ES-I3 (cell line): Measurements from ENCODE around the gene ANO2.

Experiments
- H3K36me3 ChIP-seq: 2 replicates; pipeline ENCODE4 v1.6.1; 2013; ENCODE audit warnings: mild to moderate bottlenecking, low read length, control low read depth, moderate library complexity; ENCODE audit not compliant: insufficient read depth
- H3K4me1 ChIP-seq: 2 replicates; pipeline ENCODE4 v1.6.1; 2013; ENCODE audit warnings: mild to moderate bottlenecking, control low read depth, low read length; ENCODE audit not compliant: insufficient read depth
- H3K9ac ChIP-seq: 2 replicates; pipeline ENCODE4 v1.6.1; 2013; ENCODE audit warnings: low read depth, mild to moderate bottlenecking, low read length, moderate library complexity
- H3K9me3 ChIP-seq: 2 replicates; pipeline ENCODE4 v1.6.1; 2013; ENCODE audit warnings: mild to moderate bottlenecking, low read length, moderate library complexity; ENCODE audit not compliant: control insufficient read depth, insufficient read depth

Gene ANO2

DNA sequence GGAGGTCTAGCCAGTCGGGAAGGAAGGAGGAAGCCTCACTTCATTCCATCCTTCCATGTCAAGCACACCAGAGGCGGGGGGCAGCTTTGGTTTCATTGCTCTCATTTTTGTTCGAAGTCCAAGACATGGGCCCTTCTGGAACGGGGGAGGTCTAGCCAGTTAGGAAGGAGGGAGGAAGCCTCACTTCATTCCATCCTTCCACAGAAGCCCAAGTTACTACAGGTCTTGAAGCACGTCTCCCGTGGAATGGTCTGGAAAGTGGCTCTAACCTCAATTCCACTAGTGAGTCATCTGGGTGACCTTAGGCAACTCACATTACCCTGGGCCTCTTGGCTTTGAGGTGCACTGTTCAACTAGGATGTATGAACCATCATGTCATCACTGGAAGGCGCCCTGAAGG is 356.9 kb downstream of the ANO2 start:
- no peaks in the 10 kb centered on the region for H3K9me3 ChIP-seq

DNA sequence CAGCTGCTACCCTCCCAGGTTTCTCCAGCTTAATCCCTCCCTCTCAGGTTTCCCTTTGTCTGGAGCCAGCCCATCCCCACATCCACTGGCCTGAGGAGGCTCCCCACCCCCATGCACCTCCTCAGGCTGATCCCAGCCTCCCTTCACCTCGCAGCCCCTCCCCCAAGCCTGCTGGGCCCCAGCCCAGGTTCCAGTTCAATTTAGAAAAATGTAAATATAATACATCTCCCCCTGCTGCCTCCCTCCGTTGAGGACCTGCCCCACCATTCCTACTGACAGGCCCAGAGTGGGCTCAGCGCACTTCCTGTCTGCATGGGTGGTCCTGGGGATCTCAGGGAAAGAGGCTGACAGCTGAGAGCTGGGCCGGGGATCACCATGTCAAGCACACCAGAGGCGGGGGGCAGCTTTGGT is 357.3 kb downstream of the ANO2 start:
- peaks cover 30% of the 10 kb centered on the region for H3K4me1 ChIP-seq
- no peaks in the 10 kb centered on the region for H3K36me3 ChIP-seq
- H3K9me3 ChIP-seq = no peaks in the 10 kb centered on the region
- no peak overlapping the region; the same call in 1 of the 2 replicates for H3K9ac ChIP-seq

More for the DNA sequence above, 356.9 kb downstream of the ANO2 start:
- H3K4me1 ChIP-seq = peaks cover 30% of the 10 kb centered on the region
- H3K36me3 ChIP-seq = no peaks in the 10 kb centered on the region
- no peak overlapping the region for H3K9ac ChIP-seq

DNA sequence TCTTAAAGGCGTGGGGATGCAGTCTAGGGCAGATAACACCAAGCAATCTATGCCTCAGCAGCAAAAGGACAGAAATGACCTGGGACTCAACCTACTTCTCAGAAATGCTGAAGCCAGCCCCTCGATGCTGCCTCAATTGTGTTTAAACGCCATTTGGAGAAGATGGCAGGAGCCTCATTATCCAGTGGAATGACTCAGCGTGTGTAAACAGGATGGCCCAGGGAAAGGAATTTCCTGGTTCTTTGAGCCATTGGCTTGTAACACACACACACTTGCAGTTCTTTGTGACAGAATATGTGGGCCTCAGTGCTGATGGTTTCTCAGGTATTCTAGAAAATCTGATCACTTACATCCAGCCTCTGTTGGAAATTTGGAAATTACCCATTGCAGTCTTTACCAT is 358.9 kb downstream of the ANO2 start:
- no peaks in the 10 kb centered on the region for H3K9me3 ChIP-seq
- no peak overlapping the region for H3K9ac ChIP-seq
- H3K36me3 ChIP-seq = no peaks in the 10 kb centered on the region
- H3K4me1 ChIP-seq = peaks cover 34% of the 10 kb centered on the region

DNA sequence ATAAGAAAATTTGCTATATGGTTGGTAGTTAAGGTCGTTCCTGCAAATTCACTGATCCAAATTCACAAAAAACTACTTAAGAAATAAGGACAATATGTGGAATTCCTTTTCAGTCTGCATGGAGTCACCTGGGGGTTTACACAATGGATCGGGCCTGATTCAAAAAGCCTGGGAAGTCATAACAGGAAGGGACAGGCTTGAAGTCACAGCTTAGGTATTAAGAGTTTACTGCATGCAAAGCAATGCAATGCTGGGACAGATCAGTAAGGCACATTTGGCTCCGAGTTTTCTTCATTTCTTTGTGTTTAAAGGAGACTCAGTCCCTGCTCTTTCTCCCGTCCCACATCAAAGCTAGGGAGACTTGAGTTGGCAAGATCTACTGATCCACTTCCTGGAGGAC is 359.9 kb downstream of the ANO2 start:
- Histone ChIP-seq H3K36me3 (no peaks in the 10 kb centered on the region), H3K9me3 (no peaks in the 10 kb centered on the region), H3K9ac (no peak overlapping the region), H3K4me1 (peaks cover 34% of the 10 kb centered on the region)

DNA sequence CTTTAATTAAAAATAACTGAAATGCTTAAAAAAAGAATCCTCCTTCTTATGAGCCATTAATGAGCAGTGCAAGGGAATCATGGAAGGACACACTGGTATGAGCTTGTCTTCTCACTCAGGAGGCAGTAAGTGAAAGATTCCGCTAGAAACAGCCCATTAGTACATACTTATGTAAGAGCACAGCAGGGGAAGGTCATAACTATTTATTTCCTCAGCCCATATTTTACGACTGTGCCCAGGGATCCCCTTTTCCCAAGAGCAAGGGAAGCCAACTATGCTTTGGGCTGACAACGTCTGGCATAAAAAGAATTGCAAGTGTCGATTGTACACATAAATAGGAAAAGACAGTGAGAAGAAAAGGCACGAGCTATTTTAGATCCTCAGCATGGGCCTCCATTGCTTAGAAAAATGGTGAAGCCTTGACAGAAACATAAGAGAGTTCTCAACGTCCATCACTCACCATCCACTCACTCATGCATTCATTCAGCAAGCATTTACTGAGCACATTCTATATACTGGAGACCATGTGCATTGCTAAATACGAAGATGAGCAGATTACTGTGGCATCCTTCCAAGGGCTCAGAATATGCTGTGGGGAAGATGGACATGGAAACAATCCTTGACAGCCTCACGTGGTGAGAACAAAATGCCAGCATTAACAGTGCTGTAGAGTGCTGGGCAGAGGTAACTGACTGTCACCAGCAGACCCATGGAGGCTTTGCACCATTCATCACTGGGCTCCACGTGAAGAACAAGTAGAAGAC is 360.5 kb downstream of the ANO2 start:
- no peaks in the 10 kb centered on the region for H3K36me3 ChIP-seq
- no peaks in the 10 kb centered on the region for H3K9me3 ChIP-seq
- no peak overlapping the region for H3K9ac ChIP-seq
- peaks cover 33% of the 10 kb centered on the region for H3K4me1 ChIP-seq

DNA sequence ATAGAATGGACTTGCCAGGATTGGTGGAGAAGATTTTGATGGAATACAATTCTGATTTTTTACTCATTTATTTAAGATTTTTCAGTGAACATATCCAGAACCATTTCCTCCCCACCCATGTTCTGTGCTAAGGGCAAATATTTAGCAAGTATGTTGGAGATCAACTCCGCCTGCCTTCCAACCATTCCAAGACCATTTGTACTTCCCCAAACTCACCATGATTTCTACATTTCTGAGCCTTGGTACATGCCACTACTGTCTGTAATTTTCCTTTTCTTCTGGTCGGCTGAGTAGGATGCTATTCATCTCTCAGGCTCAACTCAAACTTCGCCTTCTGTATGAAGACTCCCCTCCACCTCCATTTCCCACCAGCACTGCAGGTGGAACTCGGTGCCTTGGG is 362.5 kb downstream of the ANO2 start:
- Histone ChIP-seq H3K4me1 (peaks cover 22% of the 10 kb centered on the region), H3K9me3 (no peaks in the 10 kb centered on the region), H3K36me3 (no peaks in the 10 kb centered on the region), H3K9ac (no peak overlapping the region)

DNA sequence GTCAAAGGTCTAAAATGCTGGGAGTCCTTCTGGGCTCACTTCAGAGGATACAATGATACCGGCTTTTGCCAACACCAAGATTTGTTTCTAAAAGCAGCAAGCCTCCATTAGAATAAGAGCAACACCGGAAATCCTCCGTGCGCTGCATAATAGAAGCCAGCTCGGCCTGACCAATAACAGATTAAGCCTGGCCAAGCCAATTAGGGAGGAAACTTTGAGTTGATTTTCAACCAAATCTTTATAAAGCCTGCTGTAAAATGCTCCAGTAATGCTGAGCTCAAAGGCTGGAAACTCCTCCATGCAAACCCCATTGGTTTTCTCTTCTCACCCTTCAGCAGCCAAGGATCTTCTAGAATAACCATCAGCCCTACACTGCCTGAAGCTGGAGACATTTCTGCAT is 363.0 kb downstream of the ANO2 start:
- no peak overlapping the region for H3K9ac ChIP-seq

DNA sequence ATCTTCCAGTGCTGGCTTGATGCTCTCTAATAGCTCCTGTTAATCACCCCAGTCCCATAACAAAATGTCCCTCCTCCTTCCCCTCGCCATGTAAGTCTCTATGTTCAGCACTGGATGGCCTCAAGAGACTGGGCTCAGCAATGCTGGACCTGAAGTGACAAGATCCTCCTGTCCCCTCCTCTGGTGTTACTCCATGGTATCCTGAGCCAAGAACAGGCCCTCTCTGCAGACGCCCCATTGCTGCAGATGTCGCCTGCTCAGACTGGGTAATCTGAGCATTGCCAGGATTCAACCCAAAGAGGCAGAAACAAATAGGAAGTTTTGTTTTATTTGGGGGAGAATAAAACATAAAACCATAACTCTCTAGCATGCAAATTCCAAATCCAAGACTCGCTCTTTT is 363.4 kb downstream of the ANO2 start:
- Histone ChIP-seq H3K9ac (no peak overlapping the region), H3K36me3 (no peaks in the 10 kb centered on the region), H3K9me3 (no peaks in the 10 kb centered on the region), H3K4me1 (peaks cover 13% of the 10 kb centered on the region)

More for the DNA sequence above, 363.0 kb downstream of the ANO2 start:
- H3K4me1 ChIP-seq = peaks cover 16% of the 10 kb centered on the region
- H3K36me3 ChIP-seq = no peaks in the 10 kb centered on the region
- no peaks in the 10 kb centered on the region for H3K9me3 ChIP-seq

DNA sequence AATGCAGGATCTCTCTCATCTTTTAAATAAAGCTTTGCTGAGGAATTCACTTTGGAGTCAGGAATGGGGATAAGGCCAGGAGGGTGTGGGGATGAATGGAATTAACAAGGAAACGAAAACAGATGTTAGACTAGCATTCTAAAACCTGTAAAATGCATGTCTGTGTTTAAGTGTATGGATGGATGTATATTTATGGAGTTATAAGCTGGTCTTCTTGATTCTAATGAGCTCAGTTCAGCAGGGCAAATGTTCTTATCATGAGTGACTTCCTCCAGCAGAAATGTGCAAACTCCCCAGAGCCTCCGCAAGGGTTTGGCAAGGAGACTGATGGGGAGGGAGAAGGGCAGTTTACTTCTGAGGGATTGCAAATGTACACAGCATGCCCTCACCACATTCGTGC is 364.0 kb downstream of the ANO2 start:
- Histone ChIP-seq H3K4me1 (peaks cover 7% of the 10 kb centered on the region), H3K9ac (no peak overlapping the region), H3K9me3 (no peaks in the 10 kb centered on the region), H3K36me3 (no peaks in the 10 kb centered on the region)

DNA sequence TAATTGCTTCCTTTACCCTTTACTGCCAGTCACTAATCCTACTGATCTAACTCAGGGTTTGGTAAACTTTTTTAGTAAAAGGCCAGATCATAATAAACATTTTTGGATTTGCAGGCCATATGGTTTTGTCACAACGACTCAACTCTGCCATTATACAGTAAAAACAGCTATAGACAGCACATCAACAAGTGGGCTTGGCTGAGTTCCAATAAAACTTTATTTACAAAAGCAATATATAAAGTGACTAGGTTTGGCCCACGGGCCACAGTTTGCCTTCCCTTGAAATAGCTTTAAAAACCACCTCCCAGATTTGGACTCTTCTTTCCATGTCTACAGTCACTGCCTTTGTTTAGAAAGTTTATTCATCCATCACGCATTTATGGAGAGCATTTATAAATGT is 366.3 kb downstream of the ANO2 start:
- Histone ChIP-seq H3K4me1 (0 out of 2 replicates have a peak, but pooled peaks cover 4% of the 10 kb centered on the region), H3K36me3 (no peaks in the 10 kb centered on the region), H3K9me3 (no peaks in the 10 kb centered on the region), H3K9ac (no peak overlapping the region)

DNA sequence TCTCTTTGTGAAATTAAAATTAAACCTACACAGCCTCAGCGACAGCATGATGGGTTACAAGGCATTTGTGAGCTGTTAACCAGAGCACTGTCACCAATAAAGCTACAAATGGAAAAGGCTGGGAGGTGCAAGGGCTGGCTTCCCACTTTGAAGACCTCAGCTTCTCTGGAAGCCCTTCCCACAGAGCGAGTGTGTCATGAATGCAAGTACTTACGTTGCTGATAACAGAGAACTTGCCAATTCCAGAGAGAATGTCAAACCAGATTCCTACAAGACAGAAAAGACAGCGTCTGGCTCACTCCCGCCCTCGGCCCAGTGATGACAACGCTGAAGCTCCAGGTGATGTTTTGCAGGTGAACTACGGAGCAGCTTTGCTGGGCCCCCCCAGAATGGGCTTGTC is 367.3 kb downstream of the ANO2 start:
- Histone ChIP-seq H3K4me1 (0 out of 2 replicates have a peak, but pooled peaks cover 4% of the 10 kb centered on the region), H3K9ac (no peak overlapping the region), H3K9me3 (no peaks in the 10 kb centered on the region), H3K36me3 (no peaks in the 10 kb centered on the region)

DNA sequence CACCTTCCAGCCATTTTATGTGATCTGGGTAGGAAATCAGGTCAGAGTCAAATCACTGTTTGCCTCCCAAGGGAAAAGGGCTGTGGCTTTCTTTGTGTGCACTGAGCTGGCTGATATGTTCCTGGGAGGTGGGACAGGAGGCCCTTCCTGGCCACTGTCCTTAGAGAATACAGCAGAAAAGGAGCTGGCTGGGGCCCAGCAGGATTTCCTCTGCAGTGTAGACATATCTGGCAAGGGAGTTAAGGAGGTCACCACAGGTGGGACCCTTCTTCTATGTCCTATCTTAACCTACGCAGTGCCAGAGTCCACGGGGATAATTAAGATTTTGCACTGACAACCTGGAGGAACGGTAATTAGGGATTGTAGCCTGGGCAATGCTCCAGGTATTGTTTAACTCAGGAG is 367.8 kb downstream of the ANO2 start:
- Histone ChIP-seq H3K9me3 (no peaks in the 10 kb centered on the region), H3K4me1 (0 out of 2 replicates have a peak, but pooled peaks cover 4% of the 10 kb centered on the region), H3K9ac (no peak overlapping the region), H3K36me3 (no peaks in the 10 kb centered on the region)

DNA sequence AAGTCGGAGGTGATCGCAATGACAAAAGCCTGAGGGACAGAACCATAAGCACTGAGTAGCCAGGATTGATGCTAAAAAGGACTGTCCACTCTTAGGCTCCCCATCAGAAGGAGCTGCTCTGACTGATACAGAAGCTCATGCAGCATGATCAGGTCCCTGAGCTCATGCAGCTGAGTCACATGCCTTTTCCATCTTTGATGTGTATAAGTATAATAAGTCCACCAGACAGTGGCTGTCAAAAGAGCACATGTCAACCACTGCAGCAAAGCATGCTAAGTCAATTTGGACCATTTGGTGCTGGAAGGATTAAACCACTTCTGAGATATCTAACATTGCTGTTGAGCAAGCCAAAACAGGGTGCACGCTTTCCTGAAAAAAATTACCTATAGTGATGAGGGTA is 369.1 kb downstream of the ANO2 start:
- no peaks in the 10 kb centered on the region for H3K4me1 ChIP-seq
- H3K9me3 ChIP-seq = no peaks in the 10 kb centered on the region
- H3K9ac ChIP-seq = no peak overlapping the region
- no peaks in the 10 kb centered on the region for H3K36me3 ChIP-seq

DNA sequence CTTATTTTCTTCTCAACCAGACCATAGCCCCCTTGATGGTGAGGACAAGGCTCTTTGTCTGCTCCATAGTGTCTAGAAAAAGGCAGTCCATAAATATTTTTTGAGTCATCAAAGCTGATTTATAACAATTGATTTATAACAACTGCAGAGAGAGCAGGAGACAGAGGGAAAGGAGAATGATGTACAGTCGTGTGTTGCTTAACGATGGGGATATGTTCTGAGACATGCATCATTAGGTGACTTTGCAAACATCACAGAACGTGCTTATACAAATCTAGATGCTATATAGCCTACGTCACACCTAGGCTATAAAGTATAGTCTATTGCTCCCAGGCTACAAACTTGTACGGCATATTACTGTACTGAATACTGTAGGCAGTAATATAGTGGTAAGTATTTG is 369.8 kb downstream of the ANO2 start:
- Histone ChIP-seq H3K4me1 (no peaks in the 10 kb centered on the region), H3K9ac (no peak overlapping the region), H3K9me3 (no peaks in the 10 kb centered on the region), H3K36me3 (no peaks in the 10 kb centered on the region)

DNA sequence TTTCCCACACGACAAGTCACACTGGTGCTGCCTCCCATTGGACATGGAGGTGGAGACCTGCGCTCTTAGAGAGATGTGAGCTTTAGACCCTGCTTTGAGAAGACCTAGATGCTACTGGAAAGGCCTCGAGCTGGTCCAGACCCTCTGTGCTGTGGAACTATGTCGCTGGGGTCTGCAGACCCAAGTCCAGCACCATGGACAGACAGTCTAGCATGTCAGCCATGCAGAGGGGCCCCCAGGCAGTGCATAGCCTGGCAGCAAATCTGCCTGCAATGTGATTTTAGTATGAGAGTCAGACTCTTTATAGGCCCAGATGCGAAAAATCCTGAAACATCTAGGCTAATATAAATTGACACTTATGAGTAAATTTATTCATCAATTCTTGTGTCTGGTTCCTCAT is 371.7 kb downstream of the ANO2 start:
- Histone ChIP-seq H3K4me1 (no peaks in the 10 kb centered on the region), H3K9ac (no peak overlapping the region), H3K36me3 (no peaks in the 10 kb centered on the region)

More for the DNA sequence above, 371.7 kb downstream of the ANO2 start:
- no peaks in the 10 kb centered on the region for H3K9me3 ChIP-seq
